A673 (cell line): ENCODE measurements around the gene EIF3M.

Experiments used
- CTCF ChIP-seq: fragments of 300-800, 200-600 bp; sonication (generic); conservative IDR thresholded peaks from 2 replicates; pipeline ENCODE4 v1.5.1; 2017; ENCODE audit warnings: low read depth, mild to moderate bottlenecking, antibody characterized with exemption, low read length, moderate library complexity, mixed read lengths
- EZH2 ChIP-seq: fragments of 200-600 bp; sonication (generic); IDR thresholded peaks from 2 replicates; pipeline ENCODE4 v1.6.1; 2017; ENCODE audit warnings: borderline replicate concordance, low read depth, mild to moderate bottlenecking, mixed read lengths, antibody characterized with exemption, low read length; ENCODE audit not compliant: poor library complexity, severe bottlenecking

GRCh38 chr11:32597921-32598320 lies 14.3 kb downstream of the EIF3M start:
- no peak for TF ChIP-seq CTCF
- TF ChIP-seq EZH2: no peak
